ENCODE results near the gene MAF.

DNA sequence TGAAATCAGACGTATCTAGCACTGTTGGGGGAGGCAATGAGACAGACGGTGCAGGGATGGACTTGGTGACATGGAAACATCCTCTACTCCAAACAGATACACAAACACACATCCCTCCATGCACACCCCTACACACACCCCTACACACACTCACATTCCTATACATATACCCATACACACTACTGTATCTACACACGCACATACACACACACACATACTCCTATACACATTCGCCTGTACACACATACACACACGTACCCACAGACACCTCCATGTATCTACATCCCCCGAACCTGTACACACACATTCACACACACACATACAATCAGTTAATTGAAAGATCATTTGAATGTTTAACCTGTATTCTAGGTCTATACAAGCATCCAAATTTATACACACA, 53.5 kb downstream of the MAF start:
- TF ChIP-seq, protein P1, sequence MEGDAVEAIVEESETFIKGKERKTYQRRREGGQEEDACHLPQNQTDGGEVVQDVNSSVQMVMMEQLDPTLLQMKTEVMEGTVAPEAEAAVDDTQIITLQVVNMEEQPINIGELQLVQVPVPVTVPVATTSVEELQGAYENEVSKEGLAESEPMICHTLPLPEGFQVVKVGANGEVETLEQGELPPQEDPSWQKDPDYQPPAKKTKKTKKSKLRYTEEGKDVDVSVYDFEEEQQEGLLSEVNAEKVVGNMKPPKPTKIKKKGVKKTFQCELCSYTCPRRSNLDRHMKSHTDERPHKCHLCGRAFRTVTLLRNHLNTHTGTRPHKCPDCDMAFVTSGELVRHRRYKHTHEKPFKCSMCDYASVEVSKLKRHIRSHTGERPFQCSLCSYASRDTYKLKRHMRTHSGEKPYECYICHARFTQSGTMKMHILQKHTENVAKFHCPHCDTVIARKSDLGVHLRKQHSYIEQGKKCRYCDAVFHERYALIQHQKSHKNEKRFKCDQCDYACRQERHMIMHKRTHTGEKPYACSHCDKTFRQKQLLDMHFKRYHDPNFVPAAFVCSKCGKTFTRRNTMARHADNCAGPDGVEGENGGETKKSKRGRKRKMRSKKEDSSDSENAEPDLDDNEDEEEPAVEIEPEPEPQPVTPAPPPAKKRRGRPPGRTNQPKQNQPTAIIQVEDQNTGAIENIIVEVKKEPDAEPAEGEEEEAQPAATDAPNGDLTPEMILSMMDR (IDR thresholded peaks at IDR 0.05 in 4 of 5, conservative IDR thresholded peaks at IDR 0.05 in 1 of 5), result no peak
- no peak for TF ChIP-seq POLR2A (IDR thresholded peaks at IDR 0.05)
